IMR-90 (cell line): ENCODE data around the gene ATP6V1G1. TPM values are rescaled to one million over a fixed set of nuclear protein-coding genes. Genes with fewer than 3 reads are reported as not detected.
A peak's percentile ranks its signal among the peaks of the same experiment; 100 is the strongest.

ENCODE experiments used
- ATAC-seq: fragments of 200-7000 bp; cut with Tn5 transposase; 2 replicates; pipeline ENCODE4 v1.9.1; 2020; ENCODE audit warnings: low read depth, mild to moderate bottlenecking, moderate library complexity
- BruUV-seq: library from RNA; stranded (reverse); fragments of 400-500 nt; replicated peaks from 2 replicates; lab custom pipeline; 2021; lab: Mats Ljungman, UMichigan
- CTCF ChIA-PET: fragments of 300-600 bp; formaldehyde crosslinking; extraction: SDS; loops from one replicate; lab custom pipeline; 2021; ENCODE audit warnings: antibody characterized with exemption; lab: Yijun Ruan, JAX
- POLR2A ChIA-PET: fragments of 300-600 bp; sonication (Branson Sonifier 250); formaldehyde crosslinking; loops from one replicate; lab custom pipeline; 2022; ENCODE audit warnings: antibody characterized with exemption; ENCODE audit not compliant: unreplicated experiment; lab: Charles Lee
- DNase-seq: peaks from one replicate; pipeline ENCODE4 v3.0.0; 2013
- H2AFZ ChIP-seq: replicated peaks from 2 replicates; pipeline ENCODE3; 2013; ENCODE audit warnings: low read length, mild to moderate bottlenecking; ENCODE audit not compliant: poor library complexity
- H2AK5ac ChIP-seq: 2 replicates; pipeline ENCODE4 v1.6.1; 2013; ENCODE audit warnings: low read depth, low read length, inconsistent platforms
- H2AK9ac ChIP-seq: replicated peaks from 2 replicates; pipeline ENCODE3; 2013; ENCODE audit warnings: mild to moderate bottlenecking, low read depth, low read length, moderate library complexity; ENCODE audit not compliant: poor library complexity
- H2BK120ac ChIP-seq: 2 replicates; pipeline ENCODE4 v1.6.1; 2013; ENCODE audit warnings: low read depth, low read length, inconsistent platforms
- H2BK15ac ChIP-seq: 3 replicates; pipeline ENCODE4 v1.6.1; 2013; ENCODE audit warnings: low read depth, low read length, inconsistent platforms
- H2BK20ac ChIP-seq: 2 replicates; pipeline ENCODE4 v1.6.1; 2013; ENCODE audit warnings: low read depth, mild to moderate bottlenecking, inconsistent platforms, low read length, moderate library complexity
- H2BK5ac ChIP-seq: 2 replicates; pipeline ENCODE4 v1.6.1; 2013; ENCODE audit warnings: mild to moderate bottlenecking, low read depth, low read length, inconsistent platforms; ENCODE audit not compliant: poor library complexity, severe bottlenecking
- H3K14ac ChIP-seq: replicated peaks from 2 replicates; pipeline ENCODE4 v1.6.1; 2013; ENCODE audit warnings: low read depth, low read length, inconsistent platforms
- H3K18ac ChIP-seq: 2 replicates; pipeline ENCODE4 v1.6.1; 2013; ENCODE audit warnings: low read depth, low read length, control low read depth
- H3K23ac ChIP-seq: 2 replicates; pipeline ENCODE4 v1.6.1; 2013; ENCODE audit warnings: low read depth, low read length, inconsistent platforms
- H3K27ac ChIP-seq: 2 replicates; pipeline ENCODE4 v1.5.1; 2013; ENCODE audit warnings: mild to moderate bottlenecking, control low read depth, low read length; ENCODE audit not compliant: insufficient read depth
- H3K27me3 ChIP-seq: 2 replicates; pipeline ENCODE4 v1.6.1; 2013; ENCODE audit warnings: low read length; ENCODE audit not compliant: control insufficient read depth, insufficient read depth
- H3K36me3 ChIP-seq: 2 replicates; pipeline ENCODE4 v1.6.1; 2013; ENCODE audit warnings: low read length, mixed read lengths; ENCODE audit not compliant: control insufficient read depth, insufficient read depth
- H3K4ac ChIP-seq: 2 replicates; pipeline ENCODE4 v1.6.1; 2013; ENCODE audit warnings: low read depth, low read length, inconsistent platforms
- H3K4me1 ChIP-seq: 2 replicates; pipeline ENCODE4 v1.6.1; 2013; ENCODE audit warnings: low read length, mixed read lengths; ENCODE audit not compliant: control insufficient read depth, insufficient read depth
- H3K4me2 ChIP-seq: 2 replicates; pipeline ENCODE4 v1.6.1; 2013; ENCODE audit warnings: low read depth, mild to moderate bottlenecking, control low read depth, low read length, moderate library complexity
- H3K4me3 ChIP-seq: 2 replicates; pipeline ENCODE4 v1.5.1; 2013; ENCODE audit warnings: low read depth, mild to moderate bottlenecking, control low read depth, low read length, moderate library complexity; ENCODE audit not compliant: insufficient read depth
- H3K56ac ChIP-seq: 2 replicates; pipeline ENCODE4 v1.6.1; 2013; ENCODE audit warnings: low read length, inconsistent platforms; ENCODE audit not compliant: insufficient read depth; ENCODE audit errors: extremely low read depth
- H3K79me1 ChIP-seq, 2 experiments: 2 replicates each; pipeline ENCODE4 v1.6.1; 2013; ENCODE audit warnings: low read length in 2 of 2, inconsistent platforms in 1 of 2, low read depth in 1 of 2
- H3K9ac ChIP-seq: 2 replicates; pipeline ENCODE4 v1.6.1; 2013; ENCODE audit warnings: low read depth, low read length, control low read depth
- H3K9me1 ChIP-seq: 2 replicates; pipeline ENCODE4 v1.6.1; 2013; ENCODE audit warnings: low read length, inconsistent platforms; ENCODE audit not compliant: insufficient read depth
- H3K9me3 ChIP-seq: 2 replicates; pipeline ENCODE4 v1.6.1; 2013; ENCODE audit warnings: low read length; ENCODE audit not compliant: control insufficient read depth, insufficient read depth
- H4K20me1 ChIP-seq: 2 replicates; pipeline ENCODE4 v1.6.1; 2013; ENCODE audit warnings: low read length, inconsistent platforms; ENCODE audit not compliant: insufficient read depth
- H4K5ac ChIP-seq: 2 replicates; pipeline ENCODE4 v1.6.1; 2013; ENCODE audit warnings: mild to moderate bottlenecking, low read depth, low read length, control low read depth
- H4K8ac ChIP-seq, 2 experiments: 2 replicates each; pipeline ENCODE4 v1.6.1; 2013; ENCODE audit warnings: low read depth in 2 of 2, low read length in 2 of 2, control low read depth in 1 of 2, inconsistent platforms in 1 of 2
- H4K91ac ChIP-seq: 2 replicates; pipeline ENCODE4 v1.6.1; 2013; ENCODE audit warnings: low read depth, low read length, inconsistent platforms; ENCODE audit not compliant: insufficient read depth
- BHLHE40 ChIP-seq: fragments of 150-350 bp; IDR thresholded peaks from 2 replicates; pipeline ENCODE4 v1.6.1; 2016; ENCODE audit warnings: mild to moderate bottlenecking, low read depth, low read length
- CEBPB ChIP-seq: IDR thresholded peaks from 2 replicates; pipeline ENCODE4 v1.6.1; 2012; ENCODE audit warnings: low read depth, low read length, improper control_type of control experiment
- CHD1 ChIP-seq: IDR thresholded peaks from 2 replicates; pipeline ENCODE4 v1.6.1; 2012; ENCODE audit warnings: low read depth, low read length, improper control_type of control experiment
- ELK1 ChIP-seq: fragments of 150-350 bp; IDR thresholded peaks from 2 replicates; pipeline ENCODE4 v1.6.1; 2016; ENCODE audit warnings: low read depth, mild to moderate bottlenecking, low read length, moderate library complexity, borderline replicate concordance
- FOS ChIP-seq: fragments of 150-350 bp; IDR thresholded peaks from 2 replicates; pipeline ENCODE4 v1.6.1; 2016; ENCODE audit warnings: low read depth, low read length
- MAFK ChIP-seq: IDR thresholded peaks from 2 replicates; pipeline ENCODE4 v1.6.1; 2012; ENCODE audit warnings: low read depth, low read length, improper control_type of control experiment
- MXI1 ChIP-seq: IDR thresholded peaks from 2 replicates; pipeline ENCODE4 v1.6.1; 2012; ENCODE audit warnings: low read depth, mild to moderate bottlenecking, low read length, moderate library complexity, borderline replicate concordance
- NFE2L2 ChIP-seq: fragments of 150-350 bp; IDR thresholded peaks from 2 replicates; pipeline ENCODE4 v1.6.1; 2016; ENCODE audit warnings: low read depth, mild to moderate bottlenecking, low read length
- POLR2A ChIP-seq: IDR thresholded peaks from 2 replicates; pipeline ENCODE4 v1.6.1; 2012; ENCODE audit warnings: mild to moderate bottlenecking, low read depth, low read length
- RCOR1 ChIP-seq: IDR thresholded peaks from 2 replicates; pipeline ENCODE4 v1.6.1; 2012; ENCODE audit warnings: mild to moderate bottlenecking, low read length, improper control_type of control experiment; ENCODE audit not compliant: insufficient replicate concordance
- RFX5 ChIP-seq: IDR thresholded peaks from 2 replicates; pipeline ENCODE4 v1.8.0; 2012; ENCODE audit warnings: low read depth, mild to moderate bottlenecking, low read length, moderate library complexity
- WGBS, 2 experiments: methylation state at CpG; one replicate each; pipeline versions ENCODE4 v1.1.5 to v1.1.7; 2013; ENCODE audit warnings: missing lambda C conversion rate in 2 of 2; ENCODE audit not compliant: insufficient read length in 1 of 2; ENCODE audit errors: extremely low coverage in 2 of 2; 5-methylcytosine and 5-hydroxymethylcytosine counted together
- dilution Hi-C: fragments of 300-500 bp; cut with HindIII; formaldehyde crosslinking; loops from one replicate; pipeline ENCODE4 v1.14.3; 2018; ENCODE audit warnings: low sequenced_read_pairs; ENCODE audit not compliant: unreplicated experiment
- in situ Hi-C: fragments of 300-500 bp; cut with MboI; formaldehyde crosslinking; loops from 3 replicates; pipeline ENCODE4 v1.14.3; 2019; ENCODE audit warnings: low sequenced_read_pairs, inconsistent platforms, mixed read lengths
- intact Hi-C: fragments of 100-400 bp; cut with micrococcal nuclease; formaldehyde crosslinking; loops from 2 replicates; pipeline ENCODE4 v1.10.0; 2022
- polyA plus RNA-seq, 3 experiments: library from polyadenylated mRNA; depleted of rRNA; stranded (reverse); fragments of >200 nt; gene quantifications; 2 replicates each; pipeline ENCODE4 v1.2.3, GENCODE V29; 2012; ENCODE audit warnings: low replicate concordance in 1 of 3
- total RNA-seq: library from RNA; depleted of rRNA; stranded (reverse); fragments of >200 nt; gene quantifications from 2 replicates; pipeline ENCODE4 v1.2.3, GENCODE V29; 2012
- TF ChIP-seq, protein P1 (sequence below): conservative IDR thresholded peaks from 2 replicates; pipeline ENCODE4 v1.5.1; 2012; ENCODE audit warnings: mild to moderate bottlenecking, low read depth, low read length, improper control_type of control experiment
- TF ChIP-seq, protein P2 (sequence below): fragments of 150-350 bp; IDR thresholded peaks from 2 replicates; pipeline ENCODE4 v1.6.1; 2017; ENCODE audit warnings: mild to moderate bottlenecking, antibody characterized with exemption, low read length, low read depth

ATP6V1G1 gene
- total and polyA plus RNA-seq, 2 of the 4 experiments (the other 2 are of a cell fraction), result 52.0 to 70.9 TPM

DNA sequence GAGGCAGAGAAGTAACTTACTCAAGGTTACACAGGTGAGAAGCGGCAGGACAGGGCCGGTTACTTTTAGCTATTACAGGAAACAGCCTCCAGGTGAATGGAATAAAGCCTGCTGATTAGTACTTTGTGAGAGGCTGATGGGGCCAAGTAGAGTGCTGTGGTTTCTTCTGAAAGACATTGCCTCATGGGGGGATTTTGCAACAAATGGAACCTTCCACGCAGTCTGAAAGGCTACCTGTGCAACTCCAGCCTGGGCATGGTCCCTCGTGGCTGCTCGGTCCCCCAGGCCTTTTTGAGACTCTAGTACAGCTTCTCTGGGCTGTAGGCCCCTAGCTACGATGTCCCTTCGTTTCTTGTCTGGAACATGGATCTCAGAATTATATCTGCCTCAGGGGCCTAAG, 25.5 kb downstream of the ATP6V1G1 start:
- H4K8ac ChIP-seq, result no peak overlapping the region
- dilution Hi-C loops (no loop called here), intact Hi-C loops (loop anchor here (5.0 kb wide), 1 partner anchor 126 kb away; no protein-coding TSS in a partner anchor), in situ Hi-C loops (no loop called here)
- H2BK5ac ChIP-seq, result no peak overlapping the region
- H3K36me3 ChIP-seq, result peaks cover under 1% of the 10 kb centered on the region; the same call in 1 of the 2 replicates
- peaks cover 11% of the 10 kb centered on the region for H3K9me1 ChIP-seq
- H3K4me2 ChIP-seq, result no peak overlapping the region
- no peak overlapping the region for H3K9ac ChIP-seq
- no TSS peak for BruUV-seq
- TF ChIP-seq RFX5, result no peak
- TF ChIP-seq, protein P1, sequence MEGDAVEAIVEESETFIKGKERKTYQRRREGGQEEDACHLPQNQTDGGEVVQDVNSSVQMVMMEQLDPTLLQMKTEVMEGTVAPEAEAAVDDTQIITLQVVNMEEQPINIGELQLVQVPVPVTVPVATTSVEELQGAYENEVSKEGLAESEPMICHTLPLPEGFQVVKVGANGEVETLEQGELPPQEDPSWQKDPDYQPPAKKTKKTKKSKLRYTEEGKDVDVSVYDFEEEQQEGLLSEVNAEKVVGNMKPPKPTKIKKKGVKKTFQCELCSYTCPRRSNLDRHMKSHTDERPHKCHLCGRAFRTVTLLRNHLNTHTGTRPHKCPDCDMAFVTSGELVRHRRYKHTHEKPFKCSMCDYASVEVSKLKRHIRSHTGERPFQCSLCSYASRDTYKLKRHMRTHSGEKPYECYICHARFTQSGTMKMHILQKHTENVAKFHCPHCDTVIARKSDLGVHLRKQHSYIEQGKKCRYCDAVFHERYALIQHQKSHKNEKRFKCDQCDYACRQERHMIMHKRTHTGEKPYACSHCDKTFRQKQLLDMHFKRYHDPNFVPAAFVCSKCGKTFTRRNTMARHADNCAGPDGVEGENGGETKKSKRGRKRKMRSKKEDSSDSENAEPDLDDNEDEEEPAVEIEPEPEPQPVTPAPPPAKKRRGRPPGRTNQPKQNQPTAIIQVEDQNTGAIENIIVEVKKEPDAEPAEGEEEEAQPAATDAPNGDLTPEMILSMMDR, result no peak
- no peak for TF ChIP-seq MAFK
- TF ChIP-seq CEBPB, result no peak
- no peak for TF ChIP-seq NFE2L2
- no peak for TF ChIP-seq FOS
- TF ChIP-seq ELK1, result no peak
- TF ChIP-seq CHD1, result no peak
- no peak for TF ChIP-seq RCOR1
- no peak for TF ChIP-seq MXI1
- TF ChIP-seq, protein P2, sequence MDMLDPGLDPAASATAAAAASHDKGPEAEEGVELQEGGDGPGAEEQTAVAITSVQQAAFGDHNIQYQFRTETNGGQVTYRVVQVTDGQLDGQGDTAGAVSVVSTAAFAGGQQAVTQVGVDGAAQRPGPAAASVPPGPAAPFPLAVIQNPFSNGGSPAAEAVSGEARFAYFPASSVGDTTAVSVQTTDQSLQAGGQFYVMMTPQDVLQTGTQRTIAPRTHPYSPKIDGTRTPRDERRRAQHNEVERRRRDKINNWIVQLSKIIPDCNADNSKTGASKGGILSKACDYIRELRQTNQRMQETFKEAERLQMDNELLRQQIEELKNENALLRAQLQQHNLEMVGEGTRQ, result no peak
- TF ChIP-seq POLR2A, result no peak
- TF ChIP-seq BHLHE40, result no peak
- H3K4me1 ChIP-seq, result peaks cover 19% of the 10 kb centered on the region
- no peak overlapping the region for H2BK15ac ChIP-seq
- no peak overlapping the region for H3K56ac ChIP-seq
- H4K91ac ChIP-seq, result no peak overlapping the region
- ATAC-seq (no peak), DNase-seq (no peak)
- no peak overlapping the region for H3K18ac ChIP-seq
- POLR2A ChIA-PET, result interaction anchor here (1.1 kb wide), 1 partner anchor 26 kb away, joined by 4 read pairs; the partner anchor contains the start of gene ATP6V1G1
- H3K4me3 ChIP-seq, result no peak overlapping the region
- H2BK120ac ChIP-seq, result no peak overlapping the region
- no peaks in the 10 kb centered on the region; the same call in 1 of the 2 replicates for H4K20me1 ChIP-seq
- H3K23ac ChIP-seq, result peak overlapping the region; percentile 31; the same call in 1 of the 2 replicates
- H2AK5ac ChIP-seq, result no peak overlapping the region
- H3K9me3 ChIP-seq, result no peaks in the 10 kb centered on the region
- H3K27me3 ChIP-seq, result no peaks in the 10 kb centered on the region
- CTCF ChIA-PET, result no interaction called here
- H3K27ac ChIP-seq, result no peak overlapping the region
- no peak overlapping the region for H3K14ac ChIP-seq
- H2AK9ac ChIP-seq, result peak overlapping the region; percentile 34
- no peak overlapping the region for H4K5ac ChIP-seq
- H3K4ac ChIP-seq, result no peak overlapping the region
- peaks cover 19 to 32% of the 10 kb centered on the region in 2 experiments for H3K79me1 ChIP-seq
- no peak overlapping the region for H2BK20ac ChIP-seq
- WGBS, 2 experiments, result 77% methylated on average over 2 of the region's 7 CpGs; no CpG with 5 or more reads in 1 of the 2 experiments
- no peak overlapping the region for H2AFZ ChIP-seq
